ENCODE measurements around the gene CCDC187. TPM values are rescaled to one million over a fixed set of nuclear protein-coding genes. Genes with fewer than 3 reads are reported as not detected.

CCDC187 gene
- total RNA-seq, 4 donors from 2014 or later = 0.40 to 1.1 (median 0.41) TPM; not detected in 1

GRCh38 chr9:136225748-136226679, 77.9 kb downstream of the CCDC187 start:
- DNase-seq = peak; percentile 72
- Histone ChIP-seq H3K4me1 (no peaks in the 10 kb centered on the region), H3K4me3 (no peak overlapping the region), H3K9me3 (no peaks in the 10 kb centered on the region), H3K27me3 (no peaks in the 10 kb centered on the region), H3K27ac (peak overlapping the region in 3 of 4 donors; percentile 10 to 76 (median 37)), H3K36me3 (no peaks in the 10 kb centered on the region)
- intact Hi-C loops (cut with DNase I; ENCODE audit: low total_unique reads) (no loop called here), in situ Hi-C loops (cut with MboI; ENCODE audit: low pct_ligation_motif_present in 1 of 4, low pct_unique_long_range_greater_than_20kb in 1 of 4, low sequenced_read_pairs in 3 of 4) (no loop called here)
- TF ChIP-seq POLR2A (IDR thresholded peaks at IDR 0.05) = no peak
- TF ChIP-seq CTCF (IDR thresholded peaks at IDR 0.05) = peak; percentile 69 to 83 (median 81)
- 81 to 100% methylated on average over 1 to 26 of the region's 30 CpGs for WGBS, 2 donors (ENCODE audit: low coverage in 1 of 2)

- H3K4me1 ChIP-seq = no peaks in the 10 kb centered on the region
- peak; percentile 54 for DNase-seq
- H3K4me3 ChIP-seq = no peak overlapping the region
- H3K27ac ChIP-seq = peak overlapping the region in 3 of 4 donors; percentile 10 to 76 (median 37)
- TF ChIP-seq EP300 (IDR thresholded peaks at IDR 0.05; ENCODE audit: low read depth) (no peak), POLR2A (IDR thresholded peaks at IDR 0.05) (no peak), CTCF (IDR thresholded peaks at IDR 0.05) (no peak), POLR2AphosphoS5 (IDR thresholded peaks at IDR 0.05) (no peak)
- in situ Hi-C loops (cut with MboI; ENCODE audit: low pct_ligation_motif_present in 1 of 4, low pct_unique_long_range_greater_than_20kb in 1 of 4, low sequenced_read_pairs in 3 of 4) = no loop called here
- no peaks in the 10 kb centered on the region for H3K27me3 ChIP-seq
- H3K36me3 ChIP-seq = no peaks in the 10 kb centered on the region
- no peaks in the 10 kb centered on the region for H3K9me3 ChIP-seq
- WGBS, 2 donors (ENCODE audit: low coverage in 1 of 2) = 72 to 83% methylated on average over 1 to 18 of the region's 19 CpGs
- intact Hi-C loops (cut with DNase I; ENCODE audit: low total_unique reads) = no loop called here
These were observed 78.5 kb downstream of the CCDC187 start for GRCh38 chr9:136225366-136225747.

GRCh38 chr9:136223871-136224640, 79.8 kb downstream of the CCDC187 start:
- H3K9me3 ChIP-seq = no peaks in the 10 kb centered on the region
- H3K27me3 ChIP-seq = no peaks in the 10 kb centered on the region
- WGBS, 2 donors (ENCODE audit: low coverage in 1 of 2) = 93 to 98% methylated on average over 7 to 30 of the region's 30 CpGs
- no peak for DNase-seq
- H3K4me1 ChIP-seq = no peaks in the 10 kb centered on the region
- no peak overlapping the region for H3K4me3 ChIP-seq
- H3K27ac ChIP-seq = no peak overlapping the region
- intact Hi-C loops (cut with DNase I; ENCODE audit: low total_unique reads) = no loop called here
- in situ Hi-C loops (cut with MboI; ENCODE audit: low pct_ligation_motif_present in 1 of 4, low pct_unique_long_range_greater_than_20kb in 1 of 4, low sequenced_read_pairs in 3 of 4) = no loop called here
- H3K36me3 ChIP-seq = no peaks in the 10 kb centered on the region
- TF ChIP-seq POLR2A (IDR thresholded peaks at IDR 0.05) (no peak), CTCF (IDR thresholded peaks at IDR 0.05) (no peak), EP300 (IDR thresholded peaks at IDR 0.05; ENCODE audit: low read depth) (no peak), POLR2AphosphoS5 (IDR thresholded peaks at IDR 0.05) (no peak)

- Histone ChIP-seq H3K4me3 (no peak overlapping the region), H3K4me1 (no peaks in the 10 kb centered on the region), H3K9me3 (no peaks in the 10 kb centered on the region), H3K27ac (no peak overlapping the region), H3K36me3 (peaks cover 0 to 7% (median 0%) of the 10 kb centered on the region in 4 donors), H3K27me3 (no peaks in the 10 kb centered on the region)
- in situ Hi-C loops (cut with MboI; ENCODE audit: low pct_ligation_motif_present in 1 of 4, low pct_unique_long_range_greater_than_20kb in 1 of 4, low sequenced_read_pairs in 3 of 4) = no loop called here
- no peak for TF ChIP-seq EP300 (IDR thresholded peaks at IDR 0.05; ENCODE audit: low read depth)
- TF ChIP-seq CTCF (IDR thresholded peaks at IDR 0.05) = no peak
- no peak for TF ChIP-seq POLR2A (IDR thresholded peaks at IDR 0.05)
- TF ChIP-seq POLR2AphosphoS5 (IDR thresholded peaks at IDR 0.05) = no peak
- no peak for DNase-seq
- intact Hi-C loops (cut with DNase I; ENCODE audit: low total_unique reads) = no loop called here
- 88 to 96% methylated on average over 3 to 9 of the region's 13 CpGs for WGBS, 2 donors (ENCODE audit: low coverage in 1 of 2)
These were observed 81.0 kb downstream of the CCDC187 start for GRCh38 chr9:136222906-136223285.

Measured in transverse colon (tissue), 4 donors.